ENCODE data around the gene PYCARD. TPM values are rescaled to one million over a fixed set of nuclear protein-coding genes. Genes with fewer than 3 reads are reported as not detected.

The PYCARD gene
- total and polyA plus RNA-seq, 2 experiments from 2014 or later, result 53.1 to 54.0 TPM

GRCh38 chr16:31225193-31225592 is 22.6 kb upstream of the PYCARD start (continued):
- TF ChIP-seq ZNF462 (CRISPR knock-in tag; IDR thresholded peaks at IDR 0.05), result no peak

- no peaks in the 10 kb centered on the region for H3K79me2 ChIP-seq (replicated peaks; ENCODE audit: insufficient read depth)
- no peaks in the 10 kb centered on the region for H3K36me3 Mint-ChIP-seq (ENCODE audit: low read depth)
- no peaks in the 10 kb centered on the region; the same call in 1 of the 3 replicates for H3K9me3 Mint-ChIP-seq
- H3K36me3 ChIP-seq (ENCODE audit: insufficient read depth), result no peaks in the 10 kb centered on the region
- peaks cover 10% of the 10 kb centered on the region for H3K27me3 Mint-ChIP-seq (ENCODE audit: insufficient read depth, low read depth, poor library complexity)
- peak overlapping the region; percentile 86; the same call in 1 of the 2 replicates for H2AFZ ChIP-seq
- H3K9me2 ChIP-seq (ENCODE audit: insufficient read depth), result no peaks in the 10 kb centered on the region
- peaks cover 3% of the 10 kb centered on the region; the same call in 1 of the 3 replicates for H3K4me1 Mint-ChIP-seq
- ATAC-seq, result peak; percentile 70
- no peaks in the 10 kb centered on the region for H3F3A ChIP-seq (replicated peaks; ENCODE audit: low read depth)
- no peak overlapping the region for H3K27ac ChIP-seq (ENCODE audit: low read depth)
- no peak overlapping the region for H3K4me2 ChIP-seq
- H4K20me1 ChIP-seq (replicated peaks; ENCODE audit: insufficient read depth), result no peaks in the 10 kb centered on the region
- H3K4me1 ChIP-seq (ENCODE audit: insufficient read depth), result no peaks in the 10 kb centered on the region
- no peaks in the 10 kb centered on the region for H3K27me3 ChIP-seq (ENCODE audit: insufficient read depth)
- DNase-seq (ENCODE audit: low spot score), result peak; percentile 43
- no peak overlapping the region for H3K4me3 Mint-ChIP-seq
- H3K4me3 ChIP-seq, result no peak overlapping the region
- no peak overlapping the region for H3K27ac Mint-ChIP-seq
- TF ChIP-seq NANOG (IDR thresholded peaks at IDR 0.05; ENCODE audit: borderline replicate concordance) (no peak), EZH2phosphoT487 (IDR thresholded peaks at IDR 0.05; ENCODE audit: unreplicated experiment) (no peak), EZH2 (IDR thresholded peaks at IDR 0.05; ENCODE audit: low read depth, unreplicated experiment) (no peak), ZNF331 (CRISPR knock-in tag; IDR thresholded peaks at IDR 0.05; ENCODE audit: low read depth) (no peak), ZNF462 (CRISPR knock-in tag; IDR thresholded peaks at IDR 0.05) (no peak)
These were observed 21.8 kb upstream of the PYCARD start for GRCh38 chr16:31224092-31224955.

All from GM23338 (cell line).